Lower lobe of right lung (tissue), 2 donors: ENCODE results near the gene SND1. TPM values are rescaled to one million over a fixed set of nuclear protein-coding genes. Genes with fewer than 3 reads are reported as not detected.

ENCODE experiments used
- ATAC-seq, 2 donors: fragments of 200-7000 bp; cut with Tn5 transposase; one replicate each; pipeline ENCODE4 v1.9.1; 2020 to 2022; ENCODE audit warnings: mild to moderate bottlenecking in 2 of 2, moderate library complexity in 2 of 2
- DNase-seq: peaks from one replicate; pipeline ENCODE4 v3.0.0-alpha.2; 2020
- H3K27ac ChIP-seq: fragments of 200-600 bp; one replicate; pipeline ENCODE4 v1.8.0; 2022
- H3K27me3 ChIP-seq: fragments of 200-600 bp; one replicate; pipeline ENCODE4 v1.8.0; 2022; ENCODE audit warnings: low read depth
- H3K36me3 ChIP-seq: fragments of 200-600 bp; one replicate; pipeline ENCODE4 v1.8.0; 2022; ENCODE audit warnings: mild to moderate bottlenecking
- H3K4me1 ChIP-seq: fragments of 200-600 bp; one replicate; pipeline ENCODE4 v1.8.0; 2022
- H3K4me3 ChIP-seq: fragments of 200-600 bp; one replicate; pipeline ENCODE4 v1.8.0; 2022; ENCODE audit warnings: mild to moderate bottlenecking
- H3K9me3 ChIP-seq: fragments of 200-600 bp; one replicate; pipeline ENCODE4 v1.8.0; 2022
- intact Hi-C: fragments of 100-400 bp; cut with DNase I; formaldehyde crosslinking; loops from one replicate; pipeline ENCODE4 v1.11.0; 2022
- total RNA-seq: library from RNA; stranded (reverse); fragmentation: NEBNext Ultra II Directional; extraction: Animal tissue kit (Norgen Biotek cat#: 25700); gene quantifications from one replicate; pipeline ENCODE4 v1.2.1, GENCODE V29; 2021
- TF ChIP-seq, protein P1 (sequence below): fragments of 200-600 bp; IDR thresholded peaks from one replicate; pipeline ENCODE4 v1.8.0; 2022; ENCODE audit warnings: antibody characterized with exemption, mild to moderate bottlenecking
- donor health status: DM: no; HTN: yes; CAD: no; lungs with severe emphysema.

SND1 gene
- total RNA-seq, 1 donor from 2014 or later = 142 TPM

DNA sequence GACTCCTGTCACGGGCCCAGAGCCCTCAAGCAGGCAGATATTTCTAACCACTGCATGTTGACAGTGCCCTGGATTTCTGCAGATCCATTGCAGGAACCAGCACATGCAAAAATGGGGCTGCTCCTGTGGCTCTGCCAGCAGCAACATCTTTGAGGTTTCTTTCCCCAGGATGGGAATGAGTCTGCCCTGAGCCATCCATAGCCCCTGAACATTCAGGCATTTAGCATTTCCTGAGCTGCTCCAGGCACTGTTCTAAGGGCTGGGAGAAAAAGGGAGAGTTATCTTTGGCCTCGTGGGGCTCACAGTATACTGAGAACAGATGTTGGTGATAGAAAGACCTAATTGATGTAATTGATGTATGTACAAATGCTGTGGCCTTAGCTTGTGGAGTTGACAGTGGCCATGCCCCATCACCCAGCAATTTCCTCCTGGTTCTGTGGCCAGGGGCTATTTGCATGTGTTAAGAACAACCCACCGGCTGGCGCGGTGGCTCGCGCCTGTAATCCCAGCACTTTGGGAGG is 445.3 kb downstream of the SND1 start:
- ATAC-seq (no peak), DNase-seq (no peak)
- H3K27ac ChIP-seq = no peak overlapping the region
- H3K4me1 ChIP-seq = no peaks in the 10 kb centered on the region
- H3K9me3 ChIP-seq = no peaks in the 10 kb centered on the region
- peaks cover 31% of the 10 kb centered on the region for H3K36me3 ChIP-seq
- TF ChIP-seq, protein P1, sequence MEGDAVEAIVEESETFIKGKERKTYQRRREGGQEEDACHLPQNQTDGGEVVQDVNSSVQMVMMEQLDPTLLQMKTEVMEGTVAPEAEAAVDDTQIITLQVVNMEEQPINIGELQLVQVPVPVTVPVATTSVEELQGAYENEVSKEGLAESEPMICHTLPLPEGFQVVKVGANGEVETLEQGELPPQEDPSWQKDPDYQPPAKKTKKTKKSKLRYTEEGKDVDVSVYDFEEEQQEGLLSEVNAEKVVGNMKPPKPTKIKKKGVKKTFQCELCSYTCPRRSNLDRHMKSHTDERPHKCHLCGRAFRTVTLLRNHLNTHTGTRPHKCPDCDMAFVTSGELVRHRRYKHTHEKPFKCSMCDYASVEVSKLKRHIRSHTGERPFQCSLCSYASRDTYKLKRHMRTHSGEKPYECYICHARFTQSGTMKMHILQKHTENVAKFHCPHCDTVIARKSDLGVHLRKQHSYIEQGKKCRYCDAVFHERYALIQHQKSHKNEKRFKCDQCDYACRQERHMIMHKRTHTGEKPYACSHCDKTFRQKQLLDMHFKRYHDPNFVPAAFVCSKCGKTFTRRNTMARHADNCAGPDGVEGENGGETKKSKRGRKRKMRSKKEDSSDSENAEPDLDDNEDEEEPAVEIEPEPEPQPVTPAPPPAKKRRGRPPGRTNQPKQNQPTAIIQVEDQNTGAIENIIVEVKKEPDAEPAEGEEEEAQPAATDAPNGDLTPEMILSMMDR = no peak
- H3K4me3 ChIP-seq = no peak overlapping the region
- intact Hi-C loops = no loop called here
- H3K27me3 ChIP-seq = no peaks in the 10 kb centered on the region

DNA sequence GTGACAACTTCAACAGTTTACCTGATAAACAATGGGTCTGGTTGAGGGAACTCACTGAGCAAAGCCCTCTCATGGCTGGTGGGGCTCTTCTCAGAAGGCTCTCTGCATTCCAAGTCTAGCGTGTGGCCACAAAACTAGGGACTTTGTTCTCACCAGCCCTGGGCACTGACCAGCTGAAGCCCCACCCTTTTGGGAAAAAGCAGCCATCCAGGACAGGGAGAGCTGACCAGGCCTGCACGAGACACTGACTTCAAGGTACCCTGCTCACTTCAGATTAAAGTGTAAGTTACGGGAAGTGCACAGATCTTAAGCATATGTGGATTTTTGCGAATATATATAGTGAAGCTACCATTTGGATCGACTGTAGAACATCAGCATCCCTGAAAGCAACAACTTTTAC is 446.6 kb downstream of the SND1 start:
- peaks cover 18% of the 10 kb centered on the region for H3K36me3 ChIP-seq
- peaks cover 7% of the 10 kb centered on the region for H3K4me1 ChIP-seq
- intact Hi-C loops = no loop called here
- TF ChIP-seq, protein P1 = no peak
- H3K27me3 ChIP-seq = peaks cover 2% of the 10 kb centered on the region
- H3K4me3 ChIP-seq = no peak overlapping the region
- ATAC-seq (no peak), DNase-seq (no peak)
- no peak overlapping the region for H3K27ac ChIP-seq
- H3K9me3 ChIP-seq = no peaks in the 10 kb centered on the region

DNA sequence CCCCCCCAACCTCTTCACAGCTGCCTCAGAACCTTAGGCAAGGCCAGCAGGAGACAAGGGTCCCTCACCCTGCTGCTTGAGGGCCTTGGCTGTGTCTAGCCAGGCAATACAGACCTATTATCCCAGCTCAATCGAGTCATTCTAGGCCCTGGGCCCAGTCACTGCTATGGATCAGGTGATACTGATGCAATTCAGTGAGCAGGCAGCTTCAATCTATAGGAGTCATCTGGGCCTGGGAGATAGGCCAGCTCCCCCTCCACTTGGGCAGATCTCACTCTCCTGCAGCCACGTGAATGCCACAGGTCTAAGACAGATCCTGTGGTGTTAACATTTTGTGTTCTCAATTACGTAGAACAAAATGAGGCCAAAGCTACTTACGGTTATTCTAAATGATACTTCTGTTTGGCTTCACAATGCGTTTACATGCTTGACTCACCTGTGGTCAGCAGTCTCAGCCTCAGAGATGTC is 447.2 kb downstream of the SND1 start:
- Histone ChIP-seq H3K4me1 (peaks cover 13% of the 10 kb centered on the region), H3K36me3 (peaks cover 12% of the 10 kb centered on the region), H3K4me3 (no peak overlapping the region), H3K27me3 (peaks cover 8% of the 10 kb centered on the region), H3K9me3 (no peaks in the 10 kb centered on the region), H3K27ac (no peak overlapping the region)
- intact Hi-C loops = no loop called here
- DNase-seq (no peak), ATAC-seq (no peak)
- TF ChIP-seq, protein P1 = no peak

DNA sequence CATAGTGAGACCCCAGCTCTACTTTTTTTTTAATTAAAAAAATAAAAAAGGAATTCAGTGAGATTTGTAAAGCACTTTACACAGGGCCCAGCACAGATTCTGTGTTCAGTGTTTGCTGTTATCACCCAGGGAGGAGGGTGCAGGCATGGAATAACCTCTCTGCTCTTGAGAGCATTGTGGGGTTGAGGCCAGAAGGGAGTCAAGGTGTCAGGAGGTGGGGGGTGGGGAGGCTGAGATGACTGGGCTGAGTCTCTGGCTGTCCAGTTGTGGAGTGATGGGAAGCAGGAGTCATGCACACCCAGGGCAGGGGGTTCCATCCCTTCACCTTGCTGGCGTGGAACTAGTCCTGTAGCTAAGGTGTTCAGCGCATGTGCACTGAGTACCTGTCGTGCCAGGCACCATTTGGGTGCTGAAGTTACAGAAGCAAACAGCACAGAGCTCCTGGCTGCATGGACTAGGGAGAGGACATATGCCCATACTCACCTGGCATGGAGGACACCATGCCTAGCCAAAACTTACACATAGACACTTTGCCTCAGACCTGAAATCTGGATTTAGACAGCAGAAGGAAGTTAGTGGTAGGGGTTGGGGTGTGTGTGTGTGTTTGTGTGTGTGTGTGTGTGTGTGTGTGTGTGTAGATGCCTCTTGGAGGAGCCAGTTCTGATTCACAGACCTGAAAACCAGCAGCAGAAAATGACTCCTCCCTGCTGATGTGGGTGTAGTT is 448.4 kb downstream of the SND1 start:
- ATAC-seq = no peak
- peaks cover 2% of the 10 kb centered on the region for H3K36me3 ChIP-seq
- peaks cover 16% of the 10 kb centered on the region for H3K27me3 ChIP-seq
- no peak for DNase-seq
- H3K4me3 ChIP-seq = no peak overlapping the region
- intact Hi-C loops = no loop called here
- no peaks in the 10 kb centered on the region for H3K9me3 ChIP-seq
- peaks cover 16% of the 10 kb centered on the region for H3K4me1 ChIP-seq
- TF ChIP-seq, protein P1 = no peak
- H3K27ac ChIP-seq = no peak overlapping the region

DNA sequence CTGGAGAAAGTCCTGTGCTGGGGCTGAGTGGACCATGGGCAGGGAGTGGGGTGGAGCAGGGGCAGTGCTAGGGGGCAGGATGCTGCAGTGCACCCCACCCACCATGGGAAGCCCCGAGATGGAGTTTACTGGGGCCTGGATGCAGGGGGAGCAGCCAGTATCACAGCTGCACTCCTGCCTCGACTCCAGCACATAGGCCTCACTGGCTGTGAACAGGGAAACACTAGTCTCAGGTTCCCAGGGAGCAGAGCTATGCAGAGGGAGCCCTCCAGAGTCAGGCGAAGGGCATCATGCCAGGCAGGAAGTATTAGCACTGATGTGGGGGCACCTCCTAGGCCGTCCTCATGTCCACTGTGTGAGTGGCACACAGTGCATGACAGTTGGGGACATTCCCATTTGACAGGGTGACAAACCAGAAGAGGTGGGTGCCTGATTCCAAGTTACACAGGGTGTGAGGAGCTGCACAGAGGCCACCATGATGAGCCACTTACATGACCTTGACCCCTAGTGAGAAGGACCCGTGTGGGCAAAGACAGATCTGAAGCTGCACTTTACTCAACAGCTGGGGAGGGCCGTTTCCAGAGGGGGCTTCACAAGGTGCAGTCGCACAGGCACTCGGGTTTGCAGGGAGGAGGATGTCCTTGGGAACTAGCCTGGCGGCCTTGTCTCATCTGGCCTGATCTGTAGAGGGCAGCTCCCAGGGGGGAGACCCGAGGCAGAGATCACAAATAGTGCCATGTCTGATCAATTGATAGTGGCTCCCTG is 449.1 kb downstream of the SND1 start:
- Histone ChIP-seq H3K27ac (no peak overlapping the region), H3K36me3 (no peaks in the 10 kb centered on the region), H3K4me1 (peaks cover 16% of the 10 kb centered on the region), H3K9me3 (no peaks in the 10 kb centered on the region), H3K4me3 (no peak overlapping the region), H3K27me3 (peaks cover 24% of the 10 kb centered on the region)
- DNase-seq (peak; percentile 29), ATAC-seq (peak in 1 of 2 donors; percentile 9)
- TF ChIP-seq, protein P1 = no peak
- intact Hi-C loops = no loop called here
